ENCODE measurements around the gene CALHM2.

Gene CALHM2

GRCh38 chr10:103445366-103445765 lies 6.8 kb downstream of the CALHM2 start:
- no peak for DNase-seq (ENCODE audit: low read depth in 2 of 2)
- no peak for TF ChIP-seq CTCF (IDR thresholded peaks at IDR 0.05; ENCODE audit: low read depth, low read length)
- H3K4me3 ChIP-seq (replicated peaks in 1 of 2; ENCODE audit: low read depth in 2 of 2, low read length in 2 of 2): no peak overlapping the region

GRCh38 chr10:103444478-103444877 lies 7.7 kb downstream of the CALHM2 start:
- no peak for TF ChIP-seq CTCF (IDR thresholded peaks at IDR 0.05; ENCODE audit: low read depth, low read length)
- no peak overlapping the region for H3K4me3 ChIP-seq (replicated peaks in 1 of 2; ENCODE audit: low read depth in 2 of 2, low read length in 2 of 2)
- DNase-seq (ENCODE audit: low read depth in 2 of 2): no peak

GRCh38 chr10:103443475-103444185 lies 8.5 kb downstream of the CALHM2 start:
- no peak for DNase-seq (ENCODE audit: low read depth in 2 of 2)
- H3K4me3 ChIP-seq (replicated peaks in 1 of 2; ENCODE audit: low read depth in 2 of 2, low read length in 2 of 2): no peak overlapping the region
- TF ChIP-seq CTCF (IDR thresholded peaks at IDR 0.05; ENCODE audit: low read depth, low read length): no peak

- peak; percentile 77 to 91 for DNase-seq (ENCODE audit: low read depth in 2 of 2)
- TF ChIP-seq CTCF (IDR thresholded peaks at IDR 0.05; ENCODE audit: low read depth, low read length): no peak
- H3K4me3 ChIP-seq (replicated peaks in 1 of 2; ENCODE audit: low read depth in 2 of 2, low read length in 2 of 2): no peak overlapping the region
Measured at GRCh38 chr10:103442031-103442461, 10.1 kb downstream of the CALHM2 start.

- no peak for TF ChIP-seq CTCF (IDR thresholded peaks at IDR 0.05; ENCODE audit: low read depth, low read length)
- no peak overlapping the region for H3K4me3 ChIP-seq (replicated peaks in 1 of 2; ENCODE audit: low read depth in 2 of 2, low read length in 2 of 2)
- no peak for DNase-seq (ENCODE audit: low read depth in 2 of 2)
Measured at GRCh38 chr10:103441611-103442010, 10.6 kb downstream of the CALHM2 start.

- no peak overlapping the region for H3K4me3 ChIP-seq (replicated peaks in 1 of 2; ENCODE audit: low read depth in 2 of 2, low read length in 2 of 2)
- no peak for TF ChIP-seq CTCF (IDR thresholded peaks at IDR 0.05; ENCODE audit: low read depth, low read length)
- DNase-seq (ENCODE audit: low read depth in 2 of 2): peak in 1 of 2 donors; percentile 47
Measured at GRCh38 chr10:103441206-103441605, 11.0 kb downstream of the CALHM2 start.

GRCh38 chr10:103440416-103440815 lies 11.8 kb downstream of the CALHM2 start:
- TF ChIP-seq CTCF (IDR thresholded peaks at IDR 0.05; ENCODE audit: low read depth, low read length): no peak
- H3K4me3 ChIP-seq (replicated peaks in 1 of 2; ENCODE audit: low read depth in 2 of 2, low read length in 2 of 2): no peak overlapping the region
- DNase-seq (ENCODE audit: low read depth in 2 of 2): no peak

All from cardiac fibroblast (primary cell).